Bronchus fibroblast of lung (primary cell): ENCODE results near the gene MECR. TPM values are rescaled to one million over a fixed set of nuclear protein-coding genes. Genes with fewer than 3 reads are reported as not detected.

ENCODE experiments used
- total RNA-seq: library from RNA; depleted of rRNA; stranded (reverse); fragments of >200 nt; gene quantifications from 2 replicates; pipeline ENCODE4 v1.2.3, GENCODE V29; 2015

MECR gene, protein sequence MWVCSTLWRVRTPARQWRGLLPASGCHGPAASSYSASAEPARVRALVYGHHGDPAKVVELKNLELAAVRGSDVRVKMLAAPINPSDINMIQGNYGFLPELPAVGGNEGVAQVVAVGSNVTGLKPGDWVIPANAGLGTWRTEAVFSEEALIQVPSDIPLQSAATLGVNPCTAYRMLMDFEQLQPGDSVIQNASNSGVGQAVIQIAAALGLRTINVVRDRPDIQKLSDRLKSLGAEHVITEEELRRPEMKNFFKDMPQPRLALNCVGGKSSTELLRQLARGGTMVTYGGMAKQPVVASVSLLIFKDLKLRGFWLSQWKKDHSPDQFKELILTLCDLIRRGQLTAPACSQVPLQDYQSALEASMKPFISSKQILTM
- total RNA-seq: 38.4 and 39.0 TPM in 2 replicates

DNA sequence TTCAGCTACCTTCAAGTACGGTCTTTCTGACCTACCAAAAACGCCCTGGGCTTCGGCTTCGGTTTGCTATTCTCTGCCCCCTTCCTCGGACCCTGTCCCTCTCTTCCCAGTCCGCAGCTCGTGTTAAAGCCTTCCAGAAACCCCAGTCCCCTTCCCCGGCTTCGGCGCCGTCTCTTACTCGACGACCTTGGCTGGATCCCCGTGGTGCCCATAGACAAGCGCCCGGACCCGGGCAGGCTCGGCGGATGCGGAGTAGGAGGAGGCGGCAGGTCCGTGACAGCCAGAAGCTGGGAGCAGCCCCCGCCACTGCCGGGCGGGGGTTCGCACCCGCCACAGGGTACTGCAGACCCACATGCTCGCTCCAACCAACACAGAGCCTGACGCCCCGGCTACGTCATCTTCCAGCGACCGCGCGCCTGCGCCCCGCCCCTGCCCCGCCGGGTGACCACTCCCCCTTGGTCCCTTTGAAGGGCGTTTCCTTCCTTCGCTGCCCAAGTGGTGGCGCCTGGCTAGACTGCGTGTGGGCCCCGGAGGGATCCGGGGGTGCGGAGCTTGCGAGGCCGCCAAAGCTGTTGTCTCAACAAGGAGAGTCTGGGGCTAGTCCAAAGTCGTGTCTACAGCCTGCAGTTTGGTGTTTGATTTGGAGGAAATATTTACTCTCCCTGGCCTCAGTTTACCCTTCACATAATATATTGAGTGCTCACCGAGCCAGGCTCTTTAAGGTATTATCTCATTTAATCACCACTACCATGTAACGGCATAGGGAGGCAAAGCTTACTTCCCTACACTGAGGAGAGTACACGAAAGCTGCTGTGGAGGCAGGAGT is at the start of gene MECR:
Gene MECR (minus strand): TSS at position 382 of the 826 bp plus-strand sequence. CDS start 28 bp downstream, at position 354.

DNA sequence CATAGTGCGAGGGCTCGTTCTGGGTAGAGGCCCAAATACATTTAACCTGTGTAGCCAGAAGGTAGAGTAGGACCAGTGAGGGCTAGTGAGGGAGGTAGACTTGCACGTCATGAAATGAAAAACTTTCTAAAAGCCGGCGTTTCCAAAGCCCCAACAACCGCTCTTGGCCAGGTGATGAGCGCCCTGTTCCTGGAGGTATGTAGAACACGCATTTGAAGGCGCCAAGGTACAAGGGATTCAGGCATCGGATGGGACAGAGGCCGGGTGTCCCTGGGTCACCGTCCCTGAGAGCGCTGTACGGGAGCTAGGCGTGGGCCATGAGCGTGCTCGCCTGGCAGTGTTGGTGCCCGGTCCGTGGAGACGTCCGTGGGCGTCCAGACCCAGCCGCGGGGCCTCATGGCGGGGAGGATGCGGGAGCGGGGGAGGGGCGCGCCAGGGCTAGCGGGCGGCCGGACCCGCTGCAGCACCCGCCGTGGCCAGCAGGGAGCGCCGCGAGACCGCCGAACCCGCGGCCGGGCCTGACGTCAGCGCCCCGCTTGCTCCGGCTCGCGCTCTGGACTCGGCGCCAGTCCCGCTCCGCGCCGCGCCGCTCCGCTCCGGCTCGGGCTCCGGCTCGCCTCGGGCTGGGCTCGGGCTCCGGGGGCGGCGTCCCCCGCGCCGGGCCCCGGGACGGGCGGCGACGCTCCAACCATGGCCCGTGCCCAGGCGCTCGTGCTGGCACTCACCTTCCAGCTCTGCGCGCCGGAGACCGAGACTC is 5.4 kb upstream of the MECR start, which contains the start of gene PTPRU:
Gene PTPRU (plus strand): TSS at position 568 of the 757 bp plus-strand sequence. CDS start 123 bp downstream, at position 691.

DNA sequence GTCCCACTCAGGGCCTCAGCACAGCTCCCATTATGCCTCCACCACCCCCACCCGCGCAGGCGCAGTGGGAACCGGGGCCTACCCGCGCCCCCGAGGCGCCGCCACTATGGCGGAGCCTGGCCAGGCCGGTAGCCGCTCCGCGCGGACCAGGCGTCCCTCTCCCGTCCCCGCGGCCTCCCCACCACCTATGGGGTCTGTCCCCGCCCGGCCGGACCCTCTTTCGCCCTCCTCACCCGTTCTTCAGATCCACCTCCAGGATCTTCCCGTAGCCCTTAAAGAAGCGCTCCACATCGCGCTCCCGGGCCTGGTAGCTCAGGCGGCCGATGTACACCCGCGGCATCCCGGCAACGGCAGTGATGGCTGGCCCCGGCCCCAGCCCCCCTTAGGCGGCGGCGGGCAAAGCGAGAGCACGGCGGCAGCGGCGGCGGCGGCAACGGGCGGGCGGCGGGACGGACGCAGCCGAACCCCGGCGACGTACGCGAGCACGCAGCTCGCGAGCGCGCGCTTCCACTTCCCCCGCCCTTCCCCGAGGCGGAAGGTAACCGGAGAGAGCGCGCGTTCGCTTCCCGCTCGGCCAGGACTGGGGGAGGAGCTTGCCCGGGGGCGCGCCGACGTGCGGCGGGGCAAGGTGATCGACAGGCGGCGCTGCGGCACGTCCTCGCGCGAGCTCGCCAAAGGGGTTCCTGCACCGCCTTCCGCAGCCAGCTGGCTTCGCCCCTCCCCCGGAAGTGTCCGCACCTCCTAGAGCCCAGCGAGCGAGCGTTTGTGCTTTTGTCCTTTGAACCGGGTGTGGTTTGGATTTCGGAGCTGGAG is 49.1 kb downstream of the MECR start, which contains the start of gene SRSF4:
Gene SRSF4 (minus strand): TSS at position 488 of the 813 bp plus-strand sequence. CDS start 148 bp downstream, at position 340.

Other genes starting within 250 kb of the MECR start
- 17.1 and 19.7 TPM in 2 replicates for gene TMEM200B, start 107.0 kb downstream of the MECR start, total RNA-seq
- gene SRSF4, start 49.0 kb downstream of the MECR start, total RNA-seq: 29.9 and 33.0 TPM in 2 replicates
- 18.8 and 29.1 TPM in 2 replicates for gene PTPRU, start 5.6 kb upstream of the MECR start, total RNA-seq